Activated CD8-positive, alpha-beta T cell treated with anti-CD3 and anti-CD28 coated beads for 36 hours (primary cell): Measurements from ENCODE around the gene DDX52. TPM values are rescaled to one million over a fixed set of nuclear protein-coding genes. Genes with fewer than 3 reads are reported as not detected.
"Not testable (repeated sequence)": the region's sequence is repeated elsewhere in the genome, so short reads cannot be mapped to it uniquely, and the experiment has no call there.

Experiments
- ATAC-seq: fragments of 200-7000 bp; cut with Tn5 transposase; one replicate; pipeline ENCODE4 v1.10.0; 2021; ENCODE audit warnings: mild to moderate bottlenecking, moderate library complexity
- CTCF ChIA-PET: fragments of 350-600 bp; sonication (Branson Sonifier 250); formaldehyde crosslinking; loops from one replicate; lab custom pipeline; 2021; ENCODE audit warnings: antibody characterized with exemption; lab: Charles Lee
- POLR2A ChIA-PET: fragments of 350-600 bp; sonication (Branson Sonifier 250); formaldehyde crosslinking; loops from one replicate; lab custom pipeline; 2021; ENCODE audit warnings: antibody characterized with exemption; lab: Charles Lee
- DNase-seq: peaks from one replicate; pipeline ENCODE4 v3.0.0-alpha.2; 2020
- H3K27ac Mint-ChIP-seq: one replicate; pipeline ENCODE4 v1.8.0; 2021; ENCODE audit warnings: mild to moderate bottlenecking, mixed read lengths
- H3K27me3 Mint-ChIP-seq: one replicate; pipeline ENCODE4 v1.8.0; 2021; ENCODE audit warnings: mixed read lengths
- H3K36me3 Mint-ChIP-seq: one replicate; pipeline ENCODE4 v1.8.0; 2021; ENCODE audit warnings: low read depth, mixed read lengths
- H3K4me1 Mint-ChIP-seq: one replicate; pipeline ENCODE4 v1.8.0; 2021; ENCODE audit warnings: low read depth, mixed read lengths
- H3K4me3 Mint-ChIP-seq: one replicate; pipeline ENCODE4 v1.8.0; 2021; ENCODE audit warnings: mild to moderate bottlenecking, moderate library complexity, mixed read lengths
- H3K9me3 Mint-ChIP-seq: one replicate; pipeline ENCODE4 v1.8.0; 2021; ENCODE audit warnings: mixed read lengths
- CTCF ChIP-seq: fragments of 200-600 bp; IDR thresholded peaks from one replicate; pipeline ENCODE4 v1.8.0; 2022; ENCODE audit warnings: antibody characterized with exemption, mild to moderate bottlenecking
- intact Hi-C: fragments of 100-400 bp; cut with micrococcal nuclease; formaldehyde crosslinking; loops from one replicate; pipeline ENCODE4 v1.10.0; 2022
- total RNA-seq, 2 experiments: library from RNA; stranded (reverse); gene quantifications; one replicate each; pipeline ENCODE4 v1.2.3, GENCODE V29; 2021

Gene DDX52
- 10 to 100 TPM; 33.1 to 34.5 TPM for total RNA-seq

- DNase-seq (peak; percentile 95), ATAC-seq (peak; percentile 99)
- ChIA-PET CTCF (interaction anchor here (1.1 to 1.9 kb wide), 5 partner anchors 17 to 173 kb away, joined by 3 to 6 read pairs (median 3); partner anchors contain the start of gene SYNRG), POLR2A (interaction anchor here (0.5 to 1.6 kb wide), 7 partner anchors 8 to 97 kb away, joined by 3 to 5 read pairs (median 3); no protein-coding TSS in a partner anchor)
- Mint-ChIP-seq H3K9me3 (no peaks in the 10 kb centered on the region), H3K36me3 (peaks cover 30% of the 10 kb centered on the region), H3K4me3 (peak within 1 kb of the TSS; percentile 88), H3K27me3 (peaks cover 24% of the 10 kb centered on the region), H3K4me1 (peaks cover 32% of the 10 kb centered on the region), H3K27ac (peak within 1 kb of the TSS; percentile 93)
- TF ChIP-seq CTCF, result no peak
- intact Hi-C loops, result no loop called here
Observed at GRCh38 chr17:37643118-37643766, at the start of gene DDX52. Gene DDX52 (minus strand): TSS chr17:37643446. CDS start chr17:37643420, 26 bp downstream.

- ChIA-PET POLR2A (no interaction called here), CTCF (no interaction called here)
- Mint-ChIP-seq H3K4me1 (peaks cover 8% of the 10 kb centered on the region), H3K27me3 (no peaks in the 10 kb centered on the region), H3K9me3 (no peaks in the 10 kb centered on the region), H3K36me3 (no peaks in the 10 kb centered on the region), H3K27ac (no peak overlapping the region), H3K4me3 (no peak overlapping the region)
- intact Hi-C loops, result no loop called here
- DNase-seq (no peak), ATAC-seq (no peak)
- no peak for TF ChIP-seq CTCF
Observed at GRCh38 chr17:37691807-37692206, 48.6 kb upstream of the DDX52 start.

GRCh38 chr17:37689317-37689716 lies 46.1 kb upstream of the DDX52 start:
- intact Hi-C loops, result no loop called here
- POLR2A ChIA-PET, result no interaction called here
- Mint-ChIP-seq H3K4me1 (no peaks in the 10 kb centered on the region), H3K36me3 (no peaks in the 10 kb centered on the region), H3K9me3 (no peaks in the 10 kb centered on the region), H3K27me3 (no peaks in the 10 kb centered on the region), H3K4me3 (no peak overlapping the region), H3K27ac (no peak overlapping the region)
- CTCF ChIA-PET, result interaction anchor here (1.1 to 2.1 kb wide), 2 partner anchors 102 to 127 kb away, joined by 4 to 5 read pairs; no protein-coding TSS in a partner anchor
- DNase-seq (no peak), ATAC-seq (no peak)
- TF ChIP-seq CTCF, result no peak

- H3K4me3 Mint-ChIP-seq, result no peak overlapping the region
- intact Hi-C loops, result no loop called here
- DNase-seq, result no peak
- ATAC-seq, result no peak
- peaks cover 2% of the 10 kb centered on the region for H3K9me3 Mint-ChIP-seq
- no peak for TF ChIP-seq CTCF
- peaks cover 11% of the 10 kb centered on the region for H3K4me1 Mint-ChIP-seq
- peaks cover under 1% of the 10 kb centered on the region for H3K36me3 Mint-ChIP-seq
- H3K27me3 Mint-ChIP-seq, result peaks cover under 1% of the 10 kb centered on the region
- CTCF ChIA-PET, result no interaction called here
- POLR2A ChIA-PET, result no interaction called here
- no peak overlapping the region for H3K27ac Mint-ChIP-seq
Observed at GRCh38 chr17:37683454-37683984, 40.3 kb upstream of the DDX52 start.

GRCh38 chr17:37682007-37682406 lies 38.8 kb upstream of the DDX52 start:
- H3K27me3 Mint-ChIP-seq, result peaks cover 5% of the 10 kb centered on the region
- TF ChIP-seq CTCF, result no peak
- ATAC-seq, result no peak
- ChIA-PET CTCF (no interaction called here), POLR2A (no interaction called here)
- peaks cover 5% of the 10 kb centered on the region for H3K9me3 Mint-ChIP-seq
- intact Hi-C loops, result no loop called here
- no peak overlapping the region for H3K4me3 Mint-ChIP-seq
- peaks cover 2% of the 10 kb centered on the region for H3K36me3 Mint-ChIP-seq
- H3K4me1 Mint-ChIP-seq, result peaks cover 11% of the 10 kb centered on the region
- DNase-seq, result no peak
- no peak overlapping the region for H3K27ac Mint-ChIP-seq

- H3K27ac Mint-ChIP-seq, H3K36me3 Mint-ChIP-seq, DNase-seq, CTCF ChIA-PET, H3K4me3 Mint-ChIP-seq, H3K9me3 Mint-ChIP-seq, intact Hi-C loops, ATAC-seq, POLR2A ChIA-PET: not testable (repeated sequence)
- peaks cover 14% of the 10 kb centered on the region for H3K27me3 Mint-ChIP-seq
- peaks cover 11% of the 10 kb centered on the region for H3K4me1 Mint-ChIP-seq
Observed at GRCh38 chr17:37679995-37680394, 36.7 kb upstream of the DDX52 start.
